GM21447 (cell line): Measurements from ENCODE around the gene ATXN1.
"Not testable (repeated sequence)": the region's sequence is repeated elsewhere in the genome, so short reads cannot be mapped to it uniquely, and the experiment has no call there.

Experiments used
- ATAC-seq: cut with Tn5 transposase; IDR thresholded peaks from one replicate; pipeline ENCODE4 v1.9.1; 2021; ENCODE audit not compliant: unreplicated experiment

ATXN1 gene

DNA sequence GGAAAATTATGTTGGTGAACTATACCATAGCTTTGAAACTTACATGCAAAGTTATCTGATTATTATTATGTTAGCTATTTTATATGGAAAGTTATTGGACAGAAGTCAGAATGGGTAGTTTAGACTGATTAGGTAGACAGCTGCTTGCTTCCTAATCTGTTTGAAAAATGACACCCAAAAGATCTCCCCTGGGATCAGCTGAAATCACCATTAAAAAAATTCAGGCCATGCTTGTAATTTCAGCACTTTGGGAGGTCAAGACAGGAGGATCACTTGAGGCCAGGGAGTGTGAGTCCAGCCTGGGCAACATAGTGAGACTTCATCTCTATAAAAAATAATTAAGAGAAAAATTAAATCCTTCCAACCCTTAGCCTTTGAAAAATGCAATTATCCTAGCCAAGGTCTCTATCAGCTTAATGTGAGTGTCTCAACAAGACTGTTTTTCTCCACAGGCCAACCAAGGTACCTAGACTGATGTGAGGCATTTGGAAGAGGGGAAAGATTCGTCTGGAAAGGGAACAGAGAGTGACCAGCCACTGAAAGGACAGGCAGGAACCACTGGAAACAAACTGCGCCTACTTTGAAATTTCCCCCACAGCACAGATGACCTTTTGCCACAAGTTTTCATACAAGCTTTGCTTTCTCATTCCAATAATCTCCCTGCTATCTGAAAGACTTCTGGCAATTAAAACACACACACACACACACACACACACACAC lies 290.6 kb downstream of the ATXN1 start:
- ATAC-seq: no peak

DNA sequence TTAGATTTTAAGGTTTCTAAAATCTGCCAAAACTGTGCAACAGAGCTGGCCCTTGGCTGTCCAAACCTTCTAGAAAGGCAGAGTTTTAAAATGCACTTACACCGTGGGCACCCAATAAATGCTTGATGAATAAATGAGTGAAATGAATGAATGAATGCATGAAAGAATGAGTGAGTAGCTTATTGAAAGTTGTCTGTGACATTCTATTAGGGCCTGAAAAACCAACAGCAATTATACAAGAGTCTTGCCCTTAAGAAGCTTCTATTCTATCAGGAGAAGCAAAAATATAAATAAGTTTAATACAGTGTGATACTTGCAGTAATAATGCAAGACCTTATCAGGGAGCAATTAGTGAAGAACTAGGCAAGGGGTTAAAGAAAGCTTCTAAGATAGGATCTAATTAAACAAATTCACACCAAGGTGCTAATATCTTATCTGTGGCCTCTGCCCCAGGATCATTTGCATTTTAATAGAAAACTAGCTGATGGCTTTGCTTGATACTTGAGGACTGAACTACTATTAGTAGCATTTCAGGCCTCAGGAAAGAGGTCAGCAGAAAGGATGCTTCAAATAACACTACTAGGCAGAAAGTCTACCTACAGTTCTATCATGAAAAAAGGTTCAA lies 292.2 kb downstream of the ATXN1 start:
- no peak for ATAC-seq

DNA sequence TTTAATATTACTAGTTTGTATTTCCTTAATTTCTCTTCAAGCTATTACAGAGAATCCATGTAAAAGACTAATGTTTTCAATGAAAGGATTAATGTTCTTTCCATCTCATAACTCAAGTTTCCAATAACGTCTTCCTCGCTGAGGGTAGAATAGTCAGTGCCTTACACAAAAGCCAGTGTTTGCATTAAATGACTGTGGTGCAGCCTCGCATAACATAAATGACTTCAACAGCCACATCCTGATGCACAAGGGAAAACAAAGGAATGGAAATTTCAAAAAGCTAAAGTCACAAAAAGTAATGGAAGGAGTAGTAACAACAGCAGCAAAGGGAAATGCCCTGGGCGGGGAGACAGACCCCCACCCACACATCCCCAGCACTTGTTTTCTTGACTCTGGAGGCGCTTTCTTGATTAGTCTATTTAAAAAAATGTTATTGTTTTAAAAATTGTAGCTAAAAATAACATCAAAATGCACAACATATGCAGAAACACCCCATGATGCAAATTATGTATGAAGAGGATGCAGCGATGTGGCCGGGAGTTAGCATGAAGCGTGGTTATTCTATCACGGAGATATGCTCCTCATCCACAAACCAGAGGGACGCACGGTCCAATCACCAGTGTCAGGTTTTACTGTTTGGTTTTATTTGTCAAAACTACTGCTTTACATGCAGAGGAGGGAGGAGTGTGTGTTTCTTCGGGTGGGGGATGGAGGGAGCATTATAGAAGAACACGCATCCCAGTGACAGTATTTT lies 294.3 kb downstream of the ATXN1 start:
- no peak for ATAC-seq

DNA sequence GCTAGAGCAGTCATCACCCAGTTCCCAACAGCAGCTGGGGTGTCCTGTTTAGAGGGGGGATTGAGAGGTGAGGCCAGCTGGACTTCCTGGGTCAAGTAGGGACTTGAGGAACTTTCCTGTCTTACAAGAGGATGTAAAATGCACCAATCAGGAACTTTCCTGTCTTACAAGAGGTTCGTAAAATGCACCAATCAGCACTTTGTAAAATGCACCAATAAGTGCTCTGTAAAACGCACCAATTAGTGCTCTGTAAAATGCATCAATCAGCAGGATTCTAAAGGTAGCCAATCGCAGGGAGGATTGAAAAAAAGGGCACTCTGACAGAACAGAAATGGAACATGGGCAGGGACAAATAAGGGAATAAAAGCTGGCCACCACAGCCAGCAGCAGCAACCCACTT lies 297.2 kb downstream of the ATXN1 start:
- ATAC-seq: no peak

DNA sequence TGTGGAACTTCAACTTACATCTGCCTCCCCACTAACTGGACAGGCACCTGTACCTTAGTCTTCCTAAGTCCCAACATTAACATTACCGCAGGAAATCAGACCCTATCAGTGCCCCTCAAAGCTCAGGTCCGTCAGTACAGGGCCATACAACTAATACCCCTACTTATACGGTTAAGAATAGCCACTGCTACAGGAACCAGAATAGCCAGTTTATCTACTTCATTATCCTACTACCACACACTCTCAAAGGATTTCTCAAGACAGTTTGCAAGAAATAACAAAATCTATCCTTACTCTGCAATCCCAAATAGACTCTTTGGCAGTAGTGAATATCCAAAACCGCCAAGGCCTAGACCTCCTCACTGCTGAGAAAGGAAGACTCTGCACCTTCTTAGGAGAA lies 298.0 kb downstream of the ATXN1 start:
- not testable (repeated sequence) for ATAC-seq

DNA sequence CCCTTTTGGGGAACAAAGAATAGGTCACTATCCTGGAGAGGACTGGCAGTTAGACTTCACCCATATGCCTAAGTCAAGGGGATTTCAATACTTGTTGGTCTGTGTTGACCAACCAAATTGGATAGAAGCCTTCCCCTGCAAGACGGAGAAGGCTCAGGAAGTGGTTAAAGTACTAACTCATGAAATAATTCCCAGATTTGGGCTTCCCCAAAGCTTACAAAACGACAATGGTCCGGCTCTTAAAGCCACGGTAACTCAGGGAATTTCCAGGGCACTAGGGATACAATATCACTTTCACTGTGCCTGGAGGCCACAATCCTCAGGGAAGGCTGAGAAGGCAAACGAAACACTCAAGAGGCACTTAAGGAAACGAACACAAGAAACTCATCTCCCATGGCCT lies 299.8 kb downstream of the ATXN1 start:
- ATAC-seq: no peak

DNA sequence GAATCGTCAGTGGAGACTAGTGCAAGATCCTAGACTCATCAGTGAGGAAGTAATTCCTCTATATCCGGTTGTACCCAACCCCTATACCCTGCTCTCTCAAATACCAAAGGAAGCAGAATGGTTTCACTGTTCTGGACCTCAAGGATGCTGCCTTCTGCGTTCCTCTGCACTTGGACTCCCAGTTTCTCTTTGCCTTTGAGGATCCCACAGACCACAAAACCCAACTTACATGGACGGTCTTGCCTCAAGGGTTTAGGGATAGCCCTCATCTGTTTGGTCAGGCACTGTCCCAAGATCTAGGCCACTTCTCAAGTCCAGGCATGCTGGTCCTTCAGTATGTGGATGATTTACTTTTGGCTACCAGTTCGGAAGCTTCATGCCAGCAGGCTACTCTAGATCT lies 301.8 kb downstream of the ATXN1 start:
- not testable (repeated sequence) for ATAC-seq

DNA sequence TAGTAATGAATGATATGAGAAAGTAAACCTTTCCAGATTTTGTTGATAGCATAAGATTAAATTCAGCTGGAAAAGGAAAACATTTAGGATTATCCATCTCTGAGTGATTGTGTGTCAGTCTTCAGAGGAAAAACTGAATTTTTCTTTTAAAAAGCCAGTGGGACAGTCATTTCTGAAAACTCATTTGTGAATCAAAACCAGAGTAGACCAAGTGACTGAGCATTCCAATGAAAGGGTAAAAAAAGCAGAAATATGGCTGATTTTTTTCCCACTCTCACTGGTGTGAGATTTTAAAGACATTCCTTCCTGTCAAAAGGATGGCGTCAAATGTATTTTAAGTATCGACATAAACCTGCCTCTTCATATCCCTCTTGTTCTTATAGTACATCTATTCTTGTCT lies 308.9 kb downstream of the ATXN1 start:
- no peak for ATAC-seq

DNA sequence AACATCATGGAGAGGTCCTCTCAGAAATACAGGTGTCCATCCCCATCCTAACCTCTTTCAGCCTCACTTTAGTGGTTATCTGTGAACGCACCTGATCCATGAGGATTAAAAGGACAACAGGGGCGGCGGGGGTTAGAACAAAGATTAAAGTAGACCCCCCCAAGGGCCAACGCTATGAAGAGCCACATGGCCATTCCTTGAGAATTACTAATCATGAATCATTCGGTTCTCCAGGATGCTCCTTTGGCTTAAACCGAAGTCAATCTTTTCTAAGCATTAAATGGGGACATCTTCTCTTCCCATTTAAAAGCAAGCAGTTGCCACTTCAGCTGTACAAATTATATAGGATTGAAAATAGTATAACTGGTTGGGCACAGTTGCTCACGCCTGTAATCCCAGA lies 310.4 kb downstream of the ATXN1 start:
- ATAC-seq: no peak

DNA sequence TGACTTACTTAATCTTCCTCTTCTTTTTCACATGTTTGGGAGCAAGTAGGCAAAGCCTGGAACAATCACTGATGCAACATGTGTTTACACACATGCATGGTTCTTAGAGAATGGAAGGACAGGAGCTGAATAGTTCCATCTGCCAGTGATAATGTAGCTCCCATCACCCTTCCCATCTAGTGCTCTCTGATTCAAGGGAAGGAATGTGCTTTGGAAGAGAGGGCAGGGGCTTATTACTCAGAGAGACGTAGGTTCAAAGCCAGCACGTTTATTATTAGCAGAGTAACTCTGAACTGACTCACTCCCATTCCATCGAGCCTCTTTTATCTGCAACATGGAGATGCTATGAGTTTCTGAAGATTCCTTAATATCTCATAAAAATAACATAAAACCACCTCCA lies 311.0 kb downstream of the ATXN1 start:
- ATAC-seq: no peak

DNA sequence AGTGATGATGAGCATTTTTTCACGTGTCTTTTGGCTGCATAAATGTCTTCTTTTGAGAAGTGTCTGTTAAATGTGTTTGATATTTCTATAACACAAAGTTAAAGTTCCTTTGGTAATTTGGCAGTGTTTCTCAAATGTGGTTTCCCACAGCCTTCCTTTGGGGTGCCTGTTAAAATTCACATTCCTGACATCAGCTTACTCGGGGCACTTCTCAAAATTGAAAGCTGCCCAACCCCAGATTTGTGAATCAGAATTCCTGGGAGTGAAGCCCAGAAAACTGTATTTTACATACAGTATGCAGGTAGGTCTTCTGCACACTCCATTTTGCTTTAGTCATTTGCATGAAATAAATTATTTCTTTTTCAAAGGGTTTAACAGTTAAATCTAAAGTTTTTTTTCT lies 315.0 kb downstream of the ATXN1 start:
- no peak for ATAC-seq

DNA sequence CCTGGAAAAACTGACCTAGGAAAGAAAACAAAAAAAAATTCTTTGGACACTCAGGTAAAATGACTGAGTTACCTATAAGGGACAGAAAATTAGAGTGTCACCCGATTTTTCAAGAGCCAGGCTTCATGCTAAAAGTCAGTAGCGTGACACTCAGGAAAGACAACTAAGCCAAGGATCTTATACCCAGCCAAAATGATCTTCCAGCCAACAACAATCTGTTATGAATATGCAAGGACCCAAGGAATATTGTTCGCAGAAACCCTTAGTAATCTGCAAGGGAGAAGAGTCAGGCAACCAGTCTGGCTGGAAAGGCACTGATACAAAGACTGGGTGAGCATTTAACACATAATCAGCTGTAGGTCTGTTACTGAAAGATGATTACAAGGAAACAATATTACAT lies 319.2 kb downstream of the ATXN1 start:
- ATAC-seq: no peak

DNA sequence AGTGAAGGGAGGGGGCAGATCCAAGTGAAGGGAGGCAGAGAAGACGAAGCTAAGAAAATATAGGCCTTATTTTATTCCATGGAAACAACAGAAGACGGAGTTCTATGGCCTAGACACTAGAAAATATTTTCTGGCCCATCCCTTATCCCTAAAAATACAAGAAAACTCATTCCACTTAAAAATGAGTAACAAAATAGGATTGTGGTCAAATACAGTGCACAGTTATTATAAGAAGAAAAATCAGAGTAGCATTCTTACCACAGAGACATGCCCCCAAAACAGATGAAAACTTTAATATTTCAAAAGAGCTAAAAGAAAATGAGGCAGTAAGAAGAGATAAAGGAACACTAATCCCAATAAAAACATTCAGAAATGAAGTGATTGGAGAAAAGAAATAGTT lies 320.0 kb downstream of the ATXN1 start:
- ATAC-seq: no peak

DNA sequence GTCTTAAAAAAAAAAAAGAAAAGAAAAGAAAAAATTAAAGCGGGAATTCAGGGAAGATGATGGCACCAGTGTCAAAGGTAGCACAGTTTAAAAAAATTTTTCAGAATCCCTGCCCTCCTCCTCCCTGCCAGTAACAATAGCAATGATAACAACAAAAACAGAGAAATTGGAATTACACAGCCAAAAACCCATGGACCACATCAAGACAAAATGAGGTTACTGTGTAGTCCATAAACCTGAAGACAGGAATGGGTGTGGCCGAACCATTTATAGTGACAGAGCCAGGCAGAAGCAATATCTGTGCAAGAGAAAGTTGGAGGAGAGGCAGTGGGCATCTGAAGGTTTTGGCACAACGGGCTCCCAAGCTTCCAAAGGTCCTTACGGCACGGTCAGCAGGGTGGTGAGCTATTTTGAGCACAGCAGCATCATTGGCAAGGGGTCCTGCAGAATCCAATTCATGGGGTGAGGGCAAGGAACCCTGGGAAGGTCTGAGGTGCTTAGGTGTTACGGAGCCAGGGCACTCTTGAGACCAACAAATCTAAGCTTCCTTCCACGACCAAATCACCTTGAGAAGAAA lies 320.5 kb downstream of the ATXN1 start:
- no peak for ATAC-seq

DNA sequence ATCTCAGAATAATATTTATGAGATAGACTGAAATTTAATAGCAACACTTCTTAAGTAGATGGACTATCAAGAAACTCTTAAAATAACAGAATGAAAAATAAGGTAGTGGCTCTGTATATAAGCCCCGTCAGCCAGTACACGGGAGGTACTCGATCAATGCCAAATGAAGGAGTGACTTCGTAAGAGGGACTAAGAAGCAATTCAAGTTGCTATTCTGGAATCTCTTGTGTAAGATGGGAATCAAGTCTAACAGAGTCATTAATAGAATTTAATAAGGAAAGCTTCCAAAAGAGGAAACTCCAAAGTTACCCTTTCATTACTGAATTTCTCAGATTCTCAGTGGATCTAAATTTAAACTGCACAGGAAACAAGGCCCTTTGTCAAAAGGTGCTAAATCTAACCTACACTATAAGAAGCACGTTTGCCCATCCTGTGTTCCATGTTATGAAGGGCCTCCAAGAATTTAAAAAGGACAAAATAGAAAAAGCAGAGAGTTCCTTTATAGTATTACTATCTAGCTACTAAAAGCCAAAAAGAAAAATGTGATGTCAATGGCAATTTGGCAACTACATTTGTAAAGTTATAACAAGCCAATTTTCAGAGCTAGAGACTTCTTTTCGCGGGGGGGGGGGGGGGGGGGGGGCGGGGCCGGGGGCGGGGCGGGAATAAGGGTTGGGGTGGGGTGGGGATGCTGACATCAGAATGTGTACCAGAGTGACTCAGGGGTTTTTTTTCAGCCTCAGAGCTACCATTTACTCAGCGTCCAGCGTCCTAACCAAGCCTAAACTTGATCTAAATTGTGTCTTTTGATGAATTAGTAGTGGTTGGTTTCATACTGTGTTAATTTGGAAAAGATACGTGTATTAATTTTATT lies 322.3 kb downstream of the ATXN1 start:
- no peak for ATAC-seq

DNA sequence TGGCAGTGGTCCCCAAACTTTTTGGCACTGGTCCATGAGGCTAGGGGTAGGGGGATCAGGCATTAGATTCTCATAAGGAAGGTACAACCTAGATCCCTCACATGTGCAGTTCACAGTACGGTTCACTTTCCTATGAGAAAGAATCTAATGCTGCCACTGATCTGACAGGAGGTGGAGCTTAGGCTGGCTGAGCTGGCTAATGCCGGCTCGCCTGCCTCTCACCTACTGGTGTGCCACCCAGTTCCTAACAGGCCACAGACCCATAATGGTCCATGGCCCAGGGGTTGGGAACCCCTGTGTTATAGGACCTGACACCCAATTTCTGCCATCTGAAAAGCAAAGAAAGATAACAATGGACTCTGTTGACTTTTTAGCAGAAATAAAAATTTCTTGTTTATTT lies 323.3 kb downstream of the ATXN1 start:
- no peak for ATAC-seq

DNA sequence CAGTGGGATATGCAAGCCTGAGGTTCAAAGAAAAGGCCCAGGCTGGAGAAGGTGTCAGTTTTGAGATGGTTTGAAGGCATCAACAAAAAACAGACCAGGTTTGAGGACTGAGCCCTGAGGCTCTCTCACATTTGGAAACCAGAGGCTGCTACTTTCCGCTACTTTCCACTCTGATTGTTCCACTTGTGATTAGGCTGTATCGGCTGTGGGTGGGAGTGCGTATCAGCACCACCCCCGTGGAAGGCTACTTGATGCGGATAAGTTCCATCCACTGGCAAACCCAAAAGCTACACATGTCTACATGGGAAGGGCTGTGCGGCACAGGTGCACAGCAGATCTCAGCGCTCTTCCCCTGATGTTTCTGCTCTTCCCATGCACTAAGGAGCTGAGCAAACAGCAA lies 324.2 kb downstream of the ATXN1 start:
- no peak for ATAC-seq

DNA sequence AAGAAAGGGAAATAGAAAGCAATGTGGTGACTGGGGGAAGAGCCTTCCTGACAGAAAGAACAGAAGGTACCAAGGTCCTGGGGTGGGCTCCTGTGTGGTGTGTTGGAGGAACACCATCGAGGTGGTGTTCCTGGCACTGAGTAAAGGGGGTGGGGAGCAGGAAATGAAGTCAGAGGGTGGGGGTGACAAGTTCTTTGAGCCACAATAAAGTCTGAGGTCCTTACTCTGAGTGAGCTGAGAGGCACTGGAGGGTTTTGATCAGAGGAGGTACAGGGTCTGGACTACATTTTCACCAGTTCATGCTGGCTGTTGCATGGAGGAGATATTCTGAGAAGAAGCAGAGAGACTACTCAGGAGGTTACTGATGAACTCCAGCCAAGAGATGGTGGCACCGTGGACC lies 324.7 kb downstream of the ATXN1 start:
- ATAC-seq: no peak

DNA sequence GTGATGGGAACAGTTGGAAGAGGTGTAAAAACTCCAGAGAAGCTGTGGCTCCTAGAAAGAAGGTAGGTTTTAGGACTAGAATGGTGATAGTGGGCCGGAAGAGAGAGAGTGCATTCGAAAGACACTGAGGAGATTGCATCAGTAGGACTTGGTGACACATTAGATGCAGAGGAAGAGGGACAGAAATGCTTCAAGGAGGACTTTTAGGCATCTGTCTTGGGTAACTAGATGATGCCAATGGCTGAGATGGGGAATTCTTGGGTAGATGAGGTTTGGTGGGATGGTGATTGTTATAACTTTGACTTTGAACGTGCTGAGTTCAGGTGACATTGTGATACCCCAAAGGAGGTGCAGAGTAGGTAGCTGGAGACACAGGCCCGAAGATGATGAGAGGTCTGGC lies 326.4 kb downstream of the ATXN1 start:
- ATAC-seq: no peak

DNA sequence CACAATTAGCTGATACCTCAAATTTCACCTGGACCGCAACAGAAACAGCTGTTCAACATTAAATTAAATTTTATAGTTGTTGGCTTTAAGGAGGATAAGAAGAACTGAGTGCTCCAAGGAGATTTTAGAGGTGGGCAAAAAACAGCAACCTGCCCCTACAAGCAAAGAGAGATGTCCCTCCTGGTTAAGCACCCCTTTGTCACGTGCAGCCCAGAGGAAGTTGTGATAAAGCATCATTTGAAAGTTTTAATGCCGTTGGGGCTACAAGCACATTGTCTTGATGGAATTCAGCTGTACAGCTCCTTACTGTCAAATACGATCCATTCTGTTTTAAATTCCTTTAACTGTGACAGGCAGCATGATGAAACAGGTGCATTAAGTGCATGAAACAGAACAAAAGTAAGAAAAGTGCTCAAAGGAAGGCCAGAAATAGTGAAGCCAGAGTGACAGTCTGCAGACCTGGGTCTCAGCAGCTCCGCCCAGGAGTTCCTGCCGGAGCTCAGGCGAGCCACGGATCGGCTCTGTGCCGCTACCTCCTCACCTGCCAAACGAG lies 327.8 kb downstream of the ATXN1 start:
- no peak for ATAC-seq
